Measurements from ENCODE around the gene MICAL2.
A peak's percentile ranks its signal among the peaks of the same experiment; 100 is the strongest.

Gene MICAL2

DNA sequence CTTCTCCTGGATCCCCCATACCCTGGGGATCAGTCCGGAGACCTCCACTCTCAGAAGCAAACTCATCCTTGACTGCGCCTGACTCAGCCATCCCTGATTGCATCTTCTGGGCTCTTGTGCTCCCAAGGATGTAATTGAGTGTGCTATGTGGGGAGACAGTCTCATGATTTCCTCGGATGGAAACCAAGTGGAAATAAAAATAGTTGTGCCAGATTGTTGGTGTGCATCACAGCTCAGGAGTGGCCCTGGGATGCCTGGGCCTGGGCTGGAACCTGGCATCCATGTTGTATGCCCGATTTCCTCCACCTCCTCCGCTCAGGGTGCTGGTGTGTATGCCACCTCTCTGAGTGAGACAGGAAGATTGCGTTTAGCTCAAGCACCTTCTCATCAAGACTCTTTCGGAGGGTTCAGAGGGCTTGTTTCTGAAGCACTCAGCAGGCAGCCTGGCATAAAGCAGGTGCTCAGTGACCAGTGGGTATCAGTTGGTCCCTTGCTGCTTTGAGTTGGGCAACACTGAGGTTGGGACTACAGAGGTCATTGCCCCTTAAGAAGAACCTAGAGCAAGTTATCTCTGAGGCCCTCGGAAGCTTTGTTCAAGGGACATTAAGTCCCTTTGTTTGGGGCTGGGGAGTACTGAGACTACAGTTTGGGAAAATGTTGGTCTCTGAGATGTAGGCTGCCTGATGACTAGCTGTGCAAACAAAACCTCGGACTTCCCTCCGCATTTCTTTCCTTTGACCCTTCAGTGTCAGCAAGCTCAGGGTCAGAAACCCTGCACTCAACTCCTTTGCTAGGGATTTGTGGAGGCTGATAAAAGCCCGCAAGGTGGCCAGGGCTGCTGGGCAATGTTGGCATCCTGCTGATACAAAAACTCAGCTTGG, 24.8 kb upstream of the MICAL2 start:
- no peak for DNase-seq (ENCODE audit: low spot score)
- H3K27ac ChIP-seq, result peak overlapping the region; percentile 97
- ChIA-PET CTCF (no interaction called here), POLR2A (ENCODE audit: low non-redundant PET) (interaction anchor here (0.9 kb wide), 1 partner anchor 51 kb away, joined by 3 read pairs; no protein-coding TSS in a partner anchor)
- TF ChIP-seq, protein P1, sequence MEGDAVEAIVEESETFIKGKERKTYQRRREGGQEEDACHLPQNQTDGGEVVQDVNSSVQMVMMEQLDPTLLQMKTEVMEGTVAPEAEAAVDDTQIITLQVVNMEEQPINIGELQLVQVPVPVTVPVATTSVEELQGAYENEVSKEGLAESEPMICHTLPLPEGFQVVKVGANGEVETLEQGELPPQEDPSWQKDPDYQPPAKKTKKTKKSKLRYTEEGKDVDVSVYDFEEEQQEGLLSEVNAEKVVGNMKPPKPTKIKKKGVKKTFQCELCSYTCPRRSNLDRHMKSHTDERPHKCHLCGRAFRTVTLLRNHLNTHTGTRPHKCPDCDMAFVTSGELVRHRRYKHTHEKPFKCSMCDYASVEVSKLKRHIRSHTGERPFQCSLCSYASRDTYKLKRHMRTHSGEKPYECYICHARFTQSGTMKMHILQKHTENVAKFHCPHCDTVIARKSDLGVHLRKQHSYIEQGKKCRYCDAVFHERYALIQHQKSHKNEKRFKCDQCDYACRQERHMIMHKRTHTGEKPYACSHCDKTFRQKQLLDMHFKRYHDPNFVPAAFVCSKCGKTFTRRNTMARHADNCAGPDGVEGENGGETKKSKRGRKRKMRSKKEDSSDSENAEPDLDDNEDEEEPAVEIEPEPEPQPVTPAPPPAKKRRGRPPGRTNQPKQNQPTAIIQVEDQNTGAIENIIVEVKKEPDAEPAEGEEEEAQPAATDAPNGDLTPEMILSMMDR (conservative IDR thresholded peaks at IDR 0.05; ENCODE audit: low read depth), result no peak

DNA sequence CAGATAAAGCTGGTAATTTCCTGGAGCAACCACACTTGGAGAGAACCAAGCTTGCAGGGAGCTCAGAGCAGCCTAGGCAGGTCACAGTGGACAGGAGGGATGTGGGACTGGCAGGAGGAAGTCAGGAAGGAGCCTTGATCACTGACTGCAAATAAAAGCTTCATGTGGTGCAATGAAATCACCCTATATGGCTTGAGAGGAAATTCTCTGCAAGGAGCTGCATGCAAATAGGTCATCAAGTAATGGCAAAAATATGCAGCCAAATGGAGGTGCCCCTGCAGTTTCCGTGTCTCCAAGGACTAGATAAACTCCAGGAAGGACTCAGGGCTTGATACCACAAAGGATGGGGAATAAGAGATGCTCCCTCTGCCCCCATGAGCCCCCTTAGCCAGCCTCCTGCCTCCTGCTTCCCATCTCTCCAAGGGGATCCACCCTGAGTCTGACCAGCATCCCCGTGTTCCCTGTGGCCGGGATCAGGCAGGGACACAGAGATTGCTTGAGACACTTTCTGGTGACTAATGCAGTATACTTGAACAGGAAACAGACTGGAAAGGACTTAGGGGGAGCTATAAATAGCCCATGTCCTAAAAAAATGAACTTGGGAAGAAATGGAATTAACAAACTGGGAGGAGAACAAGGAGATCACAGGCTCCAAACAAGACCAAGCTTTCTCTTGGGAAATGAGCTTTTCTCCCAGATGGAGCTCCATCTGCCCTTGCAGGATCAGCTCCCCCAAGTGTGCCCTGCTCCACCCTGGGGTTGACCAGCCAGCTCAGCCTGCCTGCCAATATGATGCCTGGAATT, 23.9 kb upstream of the MICAL2 start:
- peak overlapping the region; percentile 97 for H3K27ac ChIP-seq
- ChIA-PET CTCF (interaction anchor here (0.8 to 0.9 kb wide), 3 partner anchors 20 to 34 kb away, joined by 3 to 6 read pairs (median 5); no protein-coding TSS in a partner anchor), POLR2A (ENCODE audit: low non-redundant PET) (interaction anchor here (0.6 to 1.4 kb wide), 4 partner anchors 12 to 50 kb away, joined by 3 to 8 read pairs (median 5); no protein-coding TSS in a partner anchor)
- DNase-seq (ENCODE audit: low spot score), result peak; percentile 79
- TF ChIP-seq, protein P1 (conservative IDR thresholded peaks at IDR 0.05; ENCODE audit: low read depth), result no peak

DNA sequence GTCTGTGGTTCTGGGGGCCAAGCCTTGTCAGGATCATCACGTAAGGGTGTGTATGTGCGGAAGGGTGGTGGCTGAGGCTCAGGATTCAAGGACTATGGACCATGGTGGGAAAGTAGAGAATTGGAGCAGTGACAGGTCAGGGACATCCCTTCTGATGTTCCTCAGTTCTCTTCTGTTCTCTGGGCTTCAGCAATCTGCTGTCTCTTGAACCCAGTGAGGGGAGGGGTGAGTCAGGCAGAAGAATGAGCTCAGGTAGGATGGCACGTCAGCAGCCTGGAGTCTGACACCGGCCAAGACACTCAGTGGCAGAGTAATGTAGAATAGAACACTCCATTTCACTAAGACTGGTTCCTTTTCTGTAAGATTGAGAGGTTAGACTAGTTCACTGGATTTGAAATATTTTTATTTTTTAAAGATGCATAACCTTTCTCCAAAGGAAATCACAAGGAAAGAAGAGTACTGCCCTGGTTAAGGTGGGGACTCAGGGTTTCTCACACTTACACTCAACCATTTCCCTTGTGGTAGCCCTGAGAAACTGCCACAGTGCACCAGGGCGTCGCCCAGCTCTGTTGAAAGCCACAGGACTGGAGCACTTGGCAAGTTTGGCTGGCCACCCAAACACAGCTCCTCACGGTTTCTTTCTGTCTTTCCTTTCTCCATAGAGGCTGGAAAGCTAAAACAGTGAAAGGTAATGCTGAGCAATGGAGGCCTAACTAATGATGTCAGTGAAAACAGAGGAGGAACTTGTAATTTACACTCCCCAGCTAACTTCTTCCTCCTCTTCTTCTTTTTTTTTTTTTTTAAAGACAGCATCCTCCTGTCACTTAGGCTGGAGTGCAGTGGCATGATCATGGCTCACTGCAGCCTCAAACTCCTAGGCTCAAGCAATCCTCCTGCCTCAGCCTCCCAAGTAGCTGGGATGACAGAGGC, 23.1 kb upstream of the MICAL2 start:
- ChIA-PET POLR2A (ENCODE audit: low non-redundant PET) (interaction anchor here (0.7 to 1.4 kb wide), 6 partner anchors 22 to 530 kb away, joined by 3 to 8 read pairs (median 6); no protein-coding TSS in a partner anchor), CTCF (interaction anchor here (0.5 to 0.9 kb wide), 6 partner anchors 21 to 168 kb away, joined by 3 to 6 read pairs (median 3); no protein-coding TSS in a partner anchor)
- peak overlapping the region; percentile 97 for H3K27ac ChIP-seq
- TF ChIP-seq, protein P1 (conservative IDR thresholded peaks at IDR 0.05; ENCODE audit: low read depth), result no peak
- DNase-seq (ENCODE audit: low spot score), result peak; percentile 36

DNA sequence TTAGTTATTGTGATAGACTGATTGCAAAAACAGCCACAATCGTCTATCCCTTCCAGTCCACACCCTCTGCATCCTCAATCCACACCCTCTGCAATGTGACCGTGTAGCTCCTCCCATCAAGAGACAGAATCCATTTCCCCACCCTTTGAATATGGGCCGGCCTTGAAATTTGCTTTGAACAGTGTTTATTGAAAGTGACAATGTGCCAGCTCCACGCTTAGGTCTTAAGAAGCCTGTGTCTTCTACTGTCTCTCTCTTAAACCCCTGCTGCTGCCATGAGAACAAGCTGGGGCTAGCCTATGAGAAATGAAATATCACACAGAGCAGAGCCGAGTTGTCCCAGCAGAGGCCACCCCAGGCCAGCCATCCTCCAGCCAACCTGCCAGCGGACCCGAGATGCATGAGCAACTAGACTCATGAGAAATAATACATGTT, 22.3 kb upstream of the MICAL2 start:
- H3K27ac ChIP-seq, result peak overlapping the region; percentile 97
- CTCF ChIA-PET, result interaction anchor here (0.5 to 2.0 kb wide), 5 partner anchors 35 to 167 kb away, joined by 3 to 6 read pairs (median 3); no protein-coding TSS in a partner anchor
- POLR2A ChIA-PET (ENCODE audit: low non-redundant PET), result interaction anchor here (0.9 kb wide), 1 partner anchor 23 kb away, joined by 3 read pairs; no protein-coding TSS in a partner anchor
- TF ChIP-seq, protein P1 (conservative IDR thresholded peaks at IDR 0.05; ENCODE audit: low read depth), result no peak; the same call in 1 of the 2 replicates
- peak; percentile 51 for DNase-seq (ENCODE audit: low spot score)

DNA sequence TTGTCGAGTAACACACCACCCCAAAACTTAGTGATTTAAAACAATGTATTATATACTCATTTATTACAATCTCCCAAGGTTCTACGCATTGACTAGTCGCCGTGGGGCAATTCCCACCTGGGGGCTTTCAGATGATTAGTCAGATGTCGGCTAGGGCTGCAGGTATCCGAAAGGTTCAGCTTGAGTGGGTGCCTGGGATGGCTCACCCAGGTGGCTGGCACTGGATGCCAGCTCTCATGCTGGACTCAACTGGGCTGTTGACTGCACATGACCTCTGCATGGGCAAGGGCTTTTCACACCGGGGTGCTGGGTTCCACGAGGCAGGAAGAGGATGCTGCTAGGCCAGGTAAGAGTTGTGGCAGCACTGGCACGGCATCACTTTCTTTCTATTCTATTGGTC, 21.9 kb upstream of the MICAL2 start:
- peak overlapping the region; percentile 97 for H3K27ac ChIP-seq
- ChIA-PET CTCF (interaction anchor here (0.6 to 2.0 kb wide), 3 partner anchors 65 to 148 kb away, joined by 4 to 6 read pairs (median 4); no protein-coding TSS in a partner anchor), POLR2A (ENCODE audit: low non-redundant PET) (no interaction called here)
- TF ChIP-seq, protein P1 (conservative IDR thresholded peaks at IDR 0.05; ENCODE audit: low read depth), result no peak
- DNase-seq (ENCODE audit: low spot score), result no peak
